ENCODE measurements around the gene TAPBP. TPM values are rescaled to one million over a fixed set of nuclear protein-coding genes. Genes with fewer than 3 reads are reported as not detected.
"Not testable (repeated sequence)": the region's sequence is repeated elsewhere in the genome, so short reads cannot be mapped to it uniquely, and the experiment has no call there.

TAPBP gene
- total RNA-seq, result 32.6 TPM

DNA sequence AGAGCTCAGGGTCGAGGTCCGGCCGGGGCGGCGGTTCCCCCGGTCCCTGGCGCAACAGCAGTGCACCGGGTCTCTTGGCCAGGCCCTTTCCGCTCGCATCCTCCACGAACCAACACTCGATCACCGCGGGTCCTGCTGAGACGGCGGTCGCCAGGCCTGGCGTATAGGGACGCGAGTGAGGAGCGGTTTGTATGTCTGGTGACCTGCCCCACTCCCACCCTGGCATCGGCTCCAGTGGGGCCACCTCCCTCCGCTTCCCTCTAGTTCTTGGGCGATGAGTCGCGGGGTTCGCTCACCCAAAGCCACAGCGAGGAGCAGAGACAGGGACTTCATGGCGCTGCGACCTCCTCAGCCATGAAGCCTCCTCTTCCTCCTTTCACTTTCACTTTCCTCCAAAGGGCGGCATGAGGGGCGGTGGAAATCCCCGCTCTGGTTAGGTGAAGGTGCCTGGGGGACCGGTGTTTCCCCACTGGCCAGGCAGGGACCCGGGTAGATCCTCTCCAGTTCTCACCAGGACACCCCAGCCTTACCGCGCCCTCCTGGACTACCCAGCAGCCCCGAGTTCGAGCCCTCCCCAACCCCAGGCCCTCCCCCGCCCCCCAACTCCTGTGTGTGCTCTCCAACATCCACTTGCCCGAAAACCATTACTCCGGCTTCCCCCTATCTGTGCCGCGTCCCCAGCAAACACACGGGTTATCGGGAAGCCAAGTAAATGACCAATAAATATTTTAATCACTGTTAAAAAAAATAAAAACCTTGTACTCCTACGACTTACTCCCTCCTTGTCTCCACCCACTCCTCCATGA lies at the start of gene TAPBP:
Gene TAPBP, minus strand, starts transcription at position 370 of the 806 bp plus-strand sequence. Its CDS starts 37 bp downstream, at position 333.
- no peak for DNase-seq

DNA sequence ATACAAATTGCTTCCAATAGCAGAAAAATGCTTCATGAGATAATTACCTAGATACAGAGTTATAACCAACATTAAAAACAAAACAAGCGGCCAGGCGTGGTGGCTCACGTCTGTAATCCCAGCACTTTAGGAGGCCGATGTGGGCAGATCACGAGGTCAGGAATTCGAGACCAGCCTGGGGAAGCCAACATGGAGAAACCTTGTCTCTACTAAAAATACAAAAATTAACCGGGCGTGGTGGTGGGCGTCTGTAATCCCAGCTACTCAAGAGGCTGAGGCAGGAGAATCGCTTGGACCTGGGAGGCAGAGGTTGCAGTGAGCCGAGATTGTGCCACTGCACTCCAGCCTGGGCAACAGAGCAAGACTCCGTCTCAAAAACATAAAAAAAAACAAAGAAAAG lies 49.6 kb upstream of the TAPBP start:
- not testable (repeated sequence) for DNase-seq

DNA sequence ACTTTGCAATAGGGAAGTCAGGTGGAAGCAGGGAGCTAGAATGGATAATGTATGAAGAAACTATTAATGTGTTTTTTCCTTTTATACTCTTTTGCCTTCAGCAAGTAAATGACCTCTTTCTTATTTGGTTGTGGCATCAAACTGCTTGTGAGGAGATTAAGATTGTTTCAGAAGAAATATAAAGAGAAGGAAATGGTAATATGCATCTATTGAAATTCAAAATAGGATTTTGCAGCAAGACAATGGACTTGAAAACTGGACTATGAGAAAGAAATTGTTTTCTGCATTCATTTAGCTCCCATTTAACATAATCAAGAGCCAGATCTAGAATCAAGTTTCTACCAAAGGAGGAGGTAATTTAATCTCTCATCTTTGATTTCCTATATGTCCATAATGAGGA lies 45.5 kb upstream of the TAPBP start:
- no peak for DNase-seq

DNA sequence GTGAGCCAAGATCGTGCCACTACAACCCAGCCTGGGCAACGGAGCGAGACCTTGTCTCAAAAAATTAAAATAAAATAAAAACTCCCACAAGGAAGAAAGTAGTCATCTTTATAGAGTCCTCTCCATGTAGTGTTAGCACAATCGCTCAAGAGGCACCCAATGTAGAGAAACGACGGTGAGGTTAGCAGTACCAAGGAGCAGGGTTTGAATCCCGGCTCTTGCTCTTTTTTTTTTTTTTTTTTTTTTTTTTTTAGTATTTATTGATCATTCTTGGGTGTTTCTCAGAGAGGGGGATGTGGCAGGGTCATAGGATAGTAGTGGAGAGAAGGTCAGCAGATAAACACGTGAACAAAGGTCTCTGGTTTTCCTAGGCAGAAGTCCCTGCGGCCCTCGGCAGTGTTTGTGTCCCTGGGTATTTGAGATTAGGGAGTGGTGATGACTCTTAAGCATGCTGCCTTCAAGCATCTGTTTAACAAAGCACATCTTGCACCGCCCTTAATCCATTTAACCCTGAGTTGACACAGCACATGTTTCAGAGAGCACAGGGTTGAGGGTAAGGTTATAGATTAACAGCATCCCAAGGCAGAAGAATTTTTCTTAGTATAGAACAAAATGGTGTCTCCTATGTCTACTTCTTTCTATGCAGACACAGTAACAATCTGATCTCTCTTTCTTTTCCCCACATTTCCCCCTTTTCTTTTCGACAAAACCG lies 43.4 kb upstream of the TAPBP start:
- not testable (repeated sequence) for DNase-seq

GRCh38 chr6:33356295-33356694 lies 42.4 kb upstream of the TAPBP start:
- DNase-seq, result no peak

GRCh38 chr6:33355860-33356259 lies 42.0 kb upstream of the TAPBP start:
- DNase-seq, result not testable (repeated sequence)

- DNase-seq, result no peak
These were observed 33.9 kb upstream of the TAPBP start for GRCh38 chr6:33347816-33348215.

- DNase-seq, result not testable (repeated sequence)
These were observed 33.1 kb upstream of the TAPBP start for GRCh38 chr6:33346972-33347371.

DNA sequence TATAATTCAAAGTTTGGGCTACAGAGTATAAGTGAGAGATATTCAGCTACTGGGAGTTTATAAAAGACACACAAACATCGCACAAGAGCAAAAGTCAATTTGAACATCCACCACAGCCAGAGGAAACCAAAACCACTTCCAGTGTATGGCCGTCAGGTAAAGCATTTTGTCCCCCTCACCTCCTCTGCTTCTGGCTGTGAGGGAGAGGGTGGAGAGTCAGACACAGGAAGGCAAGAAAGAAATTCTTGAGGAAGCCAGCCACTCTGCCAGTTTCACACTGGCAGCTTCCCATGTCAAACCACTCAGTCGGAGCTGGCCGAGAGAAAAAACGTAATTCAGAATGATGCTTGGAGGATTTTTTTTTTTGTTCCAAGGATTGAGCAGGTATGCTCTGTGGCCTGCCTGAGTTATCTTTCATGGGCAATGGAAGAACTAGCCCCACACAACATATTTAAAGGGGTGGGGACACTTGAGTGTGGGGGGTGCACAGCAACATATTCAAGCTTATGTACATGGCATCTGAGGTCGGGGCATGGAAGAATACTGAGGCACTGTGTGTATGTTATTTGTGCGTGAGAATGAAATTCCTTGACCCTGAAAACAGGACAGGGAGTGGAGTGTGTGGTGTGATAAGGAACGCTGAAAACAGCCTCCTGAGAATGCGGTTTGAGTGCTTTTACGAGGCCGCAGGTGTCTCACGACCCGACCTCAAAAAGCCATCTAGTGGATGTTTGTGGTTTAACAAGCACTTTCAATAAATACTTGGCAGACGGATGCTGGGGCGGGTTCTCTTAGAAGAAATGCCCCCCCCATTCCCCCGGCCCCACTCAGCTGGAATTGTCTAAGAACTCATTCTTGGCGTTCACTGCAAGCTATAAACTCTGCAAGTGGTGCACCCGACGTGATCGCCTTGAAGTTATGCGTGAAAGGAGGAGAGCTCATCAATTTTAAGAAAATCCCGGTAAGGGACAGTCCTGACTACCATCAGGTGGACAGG lies 31.1 kb upstream of the TAPBP start:
- DNase-seq, result peak; percentile 61

GRCh38 chr6:33343953-33344611 lies 30.2 kb upstream of the TAPBP start:
- DNase-seq, result no peak

- not testable (repeated sequence) for DNase-seq
These were observed 29.7 kb upstream of the TAPBP start for GRCh38 chr6:33343606-33343952.

DNA sequence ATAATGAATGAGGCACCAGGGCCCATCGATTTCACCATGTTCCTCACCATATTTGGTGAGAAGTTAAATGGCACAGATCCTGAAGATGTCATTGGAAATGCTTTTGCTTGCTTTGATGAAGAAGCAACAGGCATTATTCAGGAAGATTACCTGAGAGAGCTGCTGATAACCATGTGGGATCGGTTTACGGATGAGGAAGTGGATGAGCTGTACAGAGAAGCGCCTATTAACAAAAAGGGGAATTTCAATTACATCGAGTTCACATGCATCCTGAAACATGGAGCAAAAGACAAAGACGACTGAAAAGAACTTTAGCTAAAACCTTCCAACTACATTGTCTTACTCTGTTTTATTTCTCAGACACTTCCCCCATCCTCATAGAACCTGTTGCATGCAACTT lies 25.3 kb upstream of the TAPBP start:
- no peak for DNase-seq

- no peak for DNase-seq
These were observed 22.6 kb upstream of the TAPBP start for GRCh38 chr6:33336495-33336894.

- no peak for DNase-seq
These were observed 22.0 kb upstream of the TAPBP start for GRCh38 chr6:33335916-33336315.

DNA sequence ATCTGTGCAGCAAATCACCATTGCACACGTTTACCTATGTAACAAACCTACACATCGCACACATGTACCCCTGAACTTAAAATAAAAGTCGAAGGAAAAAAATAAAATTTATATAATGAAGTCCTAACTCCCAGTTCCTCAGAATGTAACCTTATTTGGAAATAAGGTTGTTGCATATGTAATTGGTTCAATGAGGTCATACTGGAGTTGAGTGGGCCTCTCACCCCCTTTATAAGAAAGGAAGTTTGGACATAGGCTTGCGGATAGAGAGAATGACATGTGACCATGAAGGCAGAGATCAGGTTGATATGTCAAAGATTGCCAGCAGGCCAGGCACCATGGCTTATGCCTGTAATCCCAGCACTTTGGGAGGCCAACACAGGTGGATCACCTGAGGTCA lies 19.8 kb upstream of the TAPBP start:
- DNase-seq, result no peak

DNA sequence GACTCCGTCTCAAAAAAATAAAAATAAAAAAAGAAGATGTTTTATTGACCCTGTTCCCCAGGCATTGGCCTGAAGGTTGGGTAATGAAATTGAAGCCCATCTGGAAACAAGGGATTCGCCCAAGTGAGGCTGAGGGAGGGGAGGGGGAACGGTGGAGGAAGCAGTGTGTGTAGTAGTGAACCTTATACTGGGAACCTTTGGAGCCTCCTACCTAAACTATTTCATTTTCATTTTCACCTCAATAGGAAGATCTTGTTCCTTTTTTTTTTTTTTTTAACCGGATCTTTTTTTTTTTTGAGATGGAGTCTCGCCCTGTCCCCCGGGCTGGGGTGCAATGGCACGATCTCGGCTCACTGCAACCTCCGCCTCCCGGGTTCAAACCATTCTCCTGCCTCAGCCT lies 16.9 kb upstream of the TAPBP start:
- DNase-seq, result no peak

GRCh38 chr6:33329058-33329457 lies 15.2 kb upstream of the TAPBP start:
- no peak for DNase-seq

DNA sequence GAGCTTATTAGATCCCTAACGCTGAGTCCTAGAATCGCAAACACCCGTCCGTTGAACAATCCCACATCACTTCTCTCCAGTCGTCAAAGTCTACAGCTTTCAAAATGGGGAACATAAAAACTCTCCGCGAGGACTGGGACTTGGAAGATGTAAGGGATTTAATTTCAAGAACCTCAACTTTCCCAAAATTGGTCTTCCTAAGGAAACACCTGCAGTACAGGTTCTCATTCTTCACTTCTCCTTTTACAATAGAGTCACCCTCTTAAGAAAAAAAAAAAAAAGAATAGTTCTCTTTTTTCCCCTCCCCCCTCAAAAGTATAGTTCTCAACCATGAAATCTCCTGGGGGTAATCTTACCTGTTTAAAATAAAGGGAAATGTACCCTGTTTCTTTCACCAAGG lies 10.2 kb upstream of the TAPBP start:
- DNase-seq, result no peak

GRCh38 chr6:33323623-33323948 lies 9.7 kb upstream of the TAPBP start:
- DNase-seq, result no peak

- DNase-seq, result no peak
These were observed 7.3 kb upstream of the TAPBP start for GRCh38 chr6:33321227-33321626.

DNA sequence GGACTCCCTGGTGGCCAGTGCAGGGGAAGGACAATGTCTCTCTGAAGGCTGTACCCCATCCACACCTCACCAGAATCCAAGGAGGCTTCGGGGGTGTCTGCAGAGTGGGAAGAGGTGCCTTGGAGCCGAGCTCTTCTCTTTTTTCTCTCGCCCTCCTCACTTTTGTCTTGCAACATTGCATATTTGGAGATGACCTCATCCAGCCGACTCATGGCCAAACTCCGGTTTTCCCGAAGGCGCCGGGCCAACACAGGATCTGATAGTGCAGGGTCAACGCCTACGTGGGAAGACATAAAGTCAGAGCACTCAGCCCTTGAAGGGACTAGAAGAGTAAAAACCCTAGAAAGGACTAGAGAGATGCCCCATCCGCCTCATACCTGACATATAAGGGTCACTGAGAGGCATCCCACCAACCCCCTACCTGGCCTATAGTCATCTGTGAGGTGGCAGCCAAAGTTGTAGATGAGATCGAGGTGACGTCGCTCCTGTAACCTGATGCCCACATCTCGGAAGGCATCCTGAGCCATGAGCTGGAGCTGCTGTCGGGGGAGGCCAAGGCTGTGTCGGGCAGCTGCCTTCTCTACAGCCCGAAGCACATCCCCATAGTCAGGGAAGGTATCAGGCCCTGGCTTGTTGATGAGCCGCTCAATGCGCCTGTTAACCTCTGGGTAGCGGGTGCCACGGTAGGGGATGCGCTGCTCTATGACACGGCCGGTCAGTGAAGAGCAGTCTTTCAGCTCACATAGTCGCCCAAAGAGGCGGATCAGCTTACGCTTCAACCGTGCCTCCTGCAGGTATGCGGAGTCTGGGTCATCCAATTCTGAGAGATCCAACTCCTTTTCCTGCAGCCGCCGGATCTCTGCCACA lies 6.7 kb upstream of the TAPBP start:
- DNase-seq, result no peak
